Measurements from ENCODE around the gene CATSPERB. TPM values are rescaled to one million over a fixed set of nuclear protein-coding genes. Genes with fewer than 3 reads are reported as not detected.
"Not testable (repeated sequence)": the region's sequence is repeated elsewhere in the genome, so short reads cannot be mapped to it uniquely, and the experiment has no call there.

Gene CATSPERB
- total RNA-seq, 1 donor from 2014 or later, result 5.6 TPM

- TF ChIP-seq CTCF (IDR thresholded peaks at IDR 0.05; ENCODE audit: unreplicated experiment), result no peak
- Mint-ChIP-seq H3K27ac (no peak overlapping the region), H3K27me3 (peaks cover 13% of the 10 kb centered on the region), H3K4me1 (ENCODE audit: low read depth) (no peaks in the 10 kb centered on the region), H3K9me3 (ENCODE audit: low read depth) (peaks cover 4% of the 10 kb centered on the region), H3K36me3 (ENCODE audit: insufficient read depth) (no peaks in the 10 kb centered on the region), H3K4me3 (ENCODE audit: low read depth) (no peak overlapping the region)
- DNase-seq (ENCODE audit: low spot score, unreplicated experiment), result no peak
These were observed 163.3 kb downstream of the CATSPERB start for GRCh38 chr14:91568626-91569025.

GRCh38 chr14:91567827-91568226 is 164.1 kb downstream of the CATSPERB start:
- H3K4me3 Mint-ChIP-seq (ENCODE audit: low read depth); H3K27me3 Mint-ChIP-seq; H3K36me3 Mint-ChIP-seq (ENCODE audit: insufficient read depth); DNase-seq (ENCODE audit: low spot score, unreplicated experiment); H3K4me1 Mint-ChIP-seq (ENCODE audit: low read depth); H3K27ac Mint-ChIP-seq; H3K9me3 Mint-ChIP-seq (ENCODE audit: low read depth): not testable (repeated sequence)

GRCh38 chr14:91555531-91555930 is 176.4 kb downstream of the CATSPERB start:
- Mint-ChIP-seq H3K36me3 (ENCODE audit: insufficient read depth) (peaks cover 6% of the 10 kb centered on the region), H3K27me3 (peaks cover 5% of the 10 kb centered on the region), H3K9me3 (ENCODE audit: low read depth) (peaks cover 16% of the 10 kb centered on the region), H3K4me3 (ENCODE audit: low read depth) (no peak overlapping the region), H3K27ac (no peak overlapping the region), H3K4me1 (ENCODE audit: low read depth) (no peaks in the 10 kb centered on the region)
- no peak for DNase-seq (ENCODE audit: low spot score, unreplicated experiment)
- no peak for TF ChIP-seq CTCF (IDR thresholded peaks at IDR 0.05; ENCODE audit: unreplicated experiment)

GRCh38 chr14:91554535-91555332 is 177.2 kb downstream of the CATSPERB start:
- no peaks in the 10 kb centered on the region for H3K4me1 Mint-ChIP-seq (ENCODE audit: low read depth)
- DNase-seq (ENCODE audit: low spot score, unreplicated experiment), result no peak
- peaks cover 5% of the 10 kb centered on the region for H3K27me3 Mint-ChIP-seq
- H3K27ac Mint-ChIP-seq, result no peak overlapping the region
- H3K36me3 Mint-ChIP-seq (ENCODE audit: insufficient read depth), result peaks cover 6% of the 10 kb centered on the region
- no peak overlapping the region for H3K4me3 Mint-ChIP-seq (ENCODE audit: low read depth)
- no peak for TF ChIP-seq CTCF (IDR thresholded peaks at IDR 0.05; ENCODE audit: unreplicated experiment)
- peaks cover 16% of the 10 kb centered on the region for H3K9me3 Mint-ChIP-seq (ENCODE audit: low read depth)

GRCh38 chr14:91548108-91548507 is 183.8 kb downstream of the CATSPERB start:
- Mint-ChIP-seq H3K4me3 (ENCODE audit: low read depth) (no peak overlapping the region), H3K27me3 (peaks cover 8% of the 10 kb centered on the region), H3K27ac (no peak overlapping the region), H3K36me3 (ENCODE audit: insufficient read depth) (no peaks in the 10 kb centered on the region), H3K4me1 (ENCODE audit: low read depth) (no peaks in the 10 kb centered on the region), H3K9me3 (ENCODE audit: low read depth) (no peaks in the 10 kb centered on the region)
- TF ChIP-seq CTCF (IDR thresholded peaks at IDR 0.05; ENCODE audit: unreplicated experiment), result no peak
- no peak for DNase-seq (ENCODE audit: low spot score, unreplicated experiment)
